Osteocyte (in vitro differentiated cells): ENCODE measurements around the gene TRIM75. TPM values are rescaled to one million over a fixed set of nuclear protein-coding genes. Genes with fewer than 3 reads are reported as not detected.
A peak's percentile ranks its signal among the peaks of the same experiment; 100 is the strongest.

Source experiments
- DNase-seq: peaks from one replicate; pipeline ENCODE4 v3.0.0; 2021; ENCODE audit warnings: mixed read lengths; ENCODE audit not compliant: unreplicated experiment; ENCODE audit errors: extremely low spot score
- H3K27ac Mint-ChIP-seq: one replicate; pipeline ENCODE4 v1.8.0; 2021; ENCODE audit warnings: mild to moderate bottlenecking, mixed read lengths; ENCODE audit not compliant: unreplicated experiment
- H3K27me3 Mint-ChIP-seq: one replicate; pipeline ENCODE4 v1.8.0; 2021; ENCODE audit warnings: mixed read lengths; ENCODE audit not compliant: unreplicated experiment
- H3K36me3 Mint-ChIP-seq: one replicate; pipeline ENCODE4 v1.8.0; 2021; ENCODE audit warnings: mixed read lengths; ENCODE audit not compliant: unreplicated experiment
- H3K4me1 Mint-ChIP-seq: one replicate; pipeline ENCODE4 v1.8.0; 2021; ENCODE audit warnings: mixed read lengths; ENCODE audit not compliant: unreplicated experiment
- H3K4me3 Mint-ChIP-seq: one replicate; pipeline ENCODE4 v1.8.0; 2021; ENCODE audit warnings: mild to moderate bottlenecking, moderate library complexity, mixed read lengths; ENCODE audit not compliant: unreplicated experiment
- H3K9me3 Mint-ChIP-seq: one replicate; pipeline ENCODE4 v1.8.0; 2021; ENCODE audit warnings: mixed read lengths; ENCODE audit not compliant: unreplicated experiment
- total RNA-seq: library from RNA; stranded (reverse); gene quantifications from 2 replicates; pipeline ENCODE4 v1.2.1, GENCODE V29; 2021
- TF ChIP-seq, protein P1 (sequence below): fragments of 200-600 bp; sonication (generic); IDR thresholded peaks from 2 replicates; pipeline ENCODE4 v1.5.0; 2021; ENCODE audit warnings: antibody characterized with exemption, mild to moderate bottlenecking, moderate library complexity

TRIM75 gene
- total RNA-seq, 1 donor from 2014 or later = not detected

- H3K27ac Mint-ChIP-seq = no peak overlapping the region
- TF ChIP-seq, protein P1, sequence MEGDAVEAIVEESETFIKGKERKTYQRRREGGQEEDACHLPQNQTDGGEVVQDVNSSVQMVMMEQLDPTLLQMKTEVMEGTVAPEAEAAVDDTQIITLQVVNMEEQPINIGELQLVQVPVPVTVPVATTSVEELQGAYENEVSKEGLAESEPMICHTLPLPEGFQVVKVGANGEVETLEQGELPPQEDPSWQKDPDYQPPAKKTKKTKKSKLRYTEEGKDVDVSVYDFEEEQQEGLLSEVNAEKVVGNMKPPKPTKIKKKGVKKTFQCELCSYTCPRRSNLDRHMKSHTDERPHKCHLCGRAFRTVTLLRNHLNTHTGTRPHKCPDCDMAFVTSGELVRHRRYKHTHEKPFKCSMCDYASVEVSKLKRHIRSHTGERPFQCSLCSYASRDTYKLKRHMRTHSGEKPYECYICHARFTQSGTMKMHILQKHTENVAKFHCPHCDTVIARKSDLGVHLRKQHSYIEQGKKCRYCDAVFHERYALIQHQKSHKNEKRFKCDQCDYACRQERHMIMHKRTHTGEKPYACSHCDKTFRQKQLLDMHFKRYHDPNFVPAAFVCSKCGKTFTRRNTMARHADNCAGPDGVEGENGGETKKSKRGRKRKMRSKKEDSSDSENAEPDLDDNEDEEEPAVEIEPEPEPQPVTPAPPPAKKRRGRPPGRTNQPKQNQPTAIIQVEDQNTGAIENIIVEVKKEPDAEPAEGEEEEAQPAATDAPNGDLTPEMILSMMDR = no peak
- H3K9me3 Mint-ChIP-seq = no peaks in the 10 kb centered on the region
- H3K4me1 Mint-ChIP-seq = peaks cover 3% of the 10 kb centered on the region
- H3K27me3 Mint-ChIP-seq = no peaks in the 10 kb centered on the region
- H3K36me3 Mint-ChIP-seq = peaks cover 14% of the 10 kb centered on the region
- H3K4me3 Mint-ChIP-seq = no peak overlapping the region
- DNase-seq = peak; percentile 19
Observed at GRCh38 chr4:165106518-165106917, 52.9 kb downstream of the TRIM75 start.

Other genes starting within 250 kb of the TRIM75 start
- gene APELA, start 176.7 kb upstream of the TRIM75 start, total RNA-seq = not detected in 2 replicates
- not detected in 2 replicates for gene TRIM61, start 76.2 kb upstream of the TRIM75 start, total RNA-seq
- not detected in 2 replicates for gene TRIM60, start 21.9 kb upstream of the TRIM75 start, total RNA-seq
- gene TMEM192, start 59.0 kb downstream of the TRIM75 start, total RNA-seq = 17.6 and 23.3 TPM in 2 replicates
- gene KLHL2, start 153.7 kb downstream of the TRIM75 start, total RNA-seq = 19.1 and 20.5 TPM in 2 replicates